H1 (cell line): ENCODE data around the gene ZNF366. TPM values are rescaled to one million over a fixed set of nuclear protein-coding genes. Genes with fewer than 3 reads are reported as not detected.

ENCODE experiments used
- ATF3 ChIP-seq: IDR thresholded peaks from 2 replicates; pipeline ENCODE4 v1.6.1; 2011; ENCODE audit warnings: low read depth, mild to moderate bottlenecking, low read length; ENCODE audit not compliant: insufficient read depth
- CBX8 ChIP-seq: fragments of 300-800, 300-1000 bp; sonication (generic); IDR thresholded peaks from 2 replicates; pipeline ENCODE4 v1.7.1; 2016; ENCODE audit warnings: low read depth, low read length, borderline replicate concordance
- HDAC2 ChIP-seq, 2 experiments: fragments of 300-600 bp in 1 of 2; sonication (generic) in 1 of 2; IDR thresholded peaks; 2 replicates each; pipeline ENCODE4 v1.6.1; 2011 to 2012; ENCODE audit warnings: low read depth in 2 of 2, low read length in 2 of 2, mild to moderate bottlenecking in 2 of 2, moderate library complexity in 2 of 2, borderline replicate concordance in 1 of 2, inconsistent platforms in 1 of 2
- KDM5A ChIP-seq: fragments of 200-600 bp; IDR thresholded peaks from 2 replicates; pipeline ENCODE4 v1.7.1; 2012; ENCODE audit warnings: mild to moderate bottlenecking, low read length, inconsistent platforms, mixed read lengths
- NRF1 ChIP-seq: IDR thresholded peaks from 2 replicates; pipeline ENCODE4 v1.6.1; 2011; ENCODE audit warnings: mild to moderate bottlenecking, low read depth, low read length, improper control_type of control experiment
- TAF1 ChIP-seq: IDR thresholded peaks from 2 replicates; pipeline ENCODE4 v1.6.1; 2011; ENCODE audit warnings: mild to moderate bottlenecking, low read depth, low read length
- polyA plus RNA-seq, 7 experiments: library from polyadenylated mRNA; depleted of rRNA in 3 of 7; stranded (reverse) in 5 of 7; unstranded in 2 of 7; fragments of >200 nt in 5 of 7; fragments of 200-250 nt in 2 of 7; gene quantifications; 1 replicate in 5 of 7; 2 replicates in 1 of 7; 4 replicates in 1 of 7; pipeline versions ENCODE4 v1.2.1 to v1.2.3, GENCODE V29; 2011 to 2013; ENCODE audit warnings: missing spikeins in 2 of 7, mixed read lengths in 2 of 7
- total RNA-seq: library from RNA; stranded (reverse); fragmentation: NEBNext Ultra II Directional; extraction: Animal tissue kit (Norgen Biotek cat#: 25700); gene quantifications from 2 replicates; pipeline ENCODE4 v1.2.1, GENCODE V29; 2021
- TF ChIP-seq, protein P1 (sequence below), 3 experiments: IDR thresholded peaks; 1 replicate in 2 of 3; 2 replicates in 1 of 3; pipeline versions ENCODE4 v1.5.1 to v1.6.1; 2011; ENCODE audit warnings: low read length in 3 of 3, mild to moderate bottlenecking in 3 of 3, inconsistent platforms in 2 of 3, low read depth in 1 of 3, moderate library complexity in 1 of 3; ENCODE audit not compliant: insufficient read depth in 1 of 3; ENCODE audit errors: control extremely low read depth in 1 of 3

Gene ZNF366
- total and polyA plus RNA-seq, 2 of the 8 experiments (the other 6 are each of a cell fraction or from before 2014, with no cell fraction given), result not detected

GRCh38 chr5:72505016-72505415 lies 2.2 kb downstream of the ZNF366 start (continued):
- TF ChIP-seq TAF1, result no peak
- TF ChIP-seq HDAC2 (IDR thresholded peaks at IDR 0.05; ENCODE audit: borderline replicate concordance in 1 of 2, low read depth in 2 of 2, low read length in 2 of 2), result no peak
- no peak for TF ChIP-seq ATF3
- TF ChIP-seq KDM5A, result no peak
- TF ChIP-seq CBX8, result no peak
- TF ChIP-seq, protein P1, sequence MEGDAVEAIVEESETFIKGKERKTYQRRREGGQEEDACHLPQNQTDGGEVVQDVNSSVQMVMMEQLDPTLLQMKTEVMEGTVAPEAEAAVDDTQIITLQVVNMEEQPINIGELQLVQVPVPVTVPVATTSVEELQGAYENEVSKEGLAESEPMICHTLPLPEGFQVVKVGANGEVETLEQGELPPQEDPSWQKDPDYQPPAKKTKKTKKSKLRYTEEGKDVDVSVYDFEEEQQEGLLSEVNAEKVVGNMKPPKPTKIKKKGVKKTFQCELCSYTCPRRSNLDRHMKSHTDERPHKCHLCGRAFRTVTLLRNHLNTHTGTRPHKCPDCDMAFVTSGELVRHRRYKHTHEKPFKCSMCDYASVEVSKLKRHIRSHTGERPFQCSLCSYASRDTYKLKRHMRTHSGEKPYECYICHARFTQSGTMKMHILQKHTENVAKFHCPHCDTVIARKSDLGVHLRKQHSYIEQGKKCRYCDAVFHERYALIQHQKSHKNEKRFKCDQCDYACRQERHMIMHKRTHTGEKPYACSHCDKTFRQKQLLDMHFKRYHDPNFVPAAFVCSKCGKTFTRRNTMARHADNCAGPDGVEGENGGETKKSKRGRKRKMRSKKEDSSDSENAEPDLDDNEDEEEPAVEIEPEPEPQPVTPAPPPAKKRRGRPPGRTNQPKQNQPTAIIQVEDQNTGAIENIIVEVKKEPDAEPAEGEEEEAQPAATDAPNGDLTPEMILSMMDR (IDR thresholded peaks at IDR 0.05; ENCODE audit: control extremely low read depth in 1 of 3, insufficient read depth in 1 of 3, low read depth in 1 of 3, low read length in 3 of 3), result no peak
- no peak for TF ChIP-seq NRF1
